ENCODE data around the gene KISS1R. TPM values are rescaled to one million over a fixed set of nuclear protein-coding genes. Genes with fewer than 3 reads are reported as not detected.

The KISS1R gene
- total RNA-seq, 1 donor from 2014 or later: not detected

- Histone ChIP-seq H3K4me1 (no peaks in the 10 kb centered on the region), H3K9me3 (no peaks in the 10 kb centered on the region), H3K27me3 (ENCODE audit: low read depth) (no peaks in the 10 kb centered on the region), H3K36me3 (peaks cover 91% of the 10 kb centered on the region), H3K27ac (no peak overlapping the region), H3K4me3 (no peak overlapping the region)
- intact Hi-C loops (cut with DNase I): no loop called here
- DNase-seq (no peak), ATAC-seq (no peak)
- TF ChIP-seq CTCF (IDR thresholded peaks at IDR 0.05): no peak
Measured at GRCh38 chr19:885536-886224, 31.5 kb upstream of the KISS1R start.

- intact Hi-C loops (cut with DNase I): no loop called here
- Histone ChIP-seq H3K4me1 (peaks cover 3% of the 10 kb centered on the region), H3K27ac (no peak overlapping the region), H3K4me3 (no peak overlapping the region), H3K9me3 (no peaks in the 10 kb centered on the region), H3K27me3 (ENCODE audit: low read depth) (no peaks in the 10 kb centered on the region), H3K36me3 (peaks cover 81% of the 10 kb centered on the region)
- no peak for TF ChIP-seq CTCF (IDR thresholded peaks at IDR 0.05)
- ATAC-seq (no peak), DNase-seq (no peak)
Measured at GRCh38 chr19:887072-887471, 30.1 kb upstream of the KISS1R start.

- DNase-seq (no peak), ATAC-seq (no peak)
- H3K36me3 ChIP-seq: peaks cover 76% of the 10 kb centered on the region
- H3K27ac ChIP-seq: no peak overlapping the region
- H3K4me1 ChIP-seq: peaks cover 5% of the 10 kb centered on the region
- no peak for TF ChIP-seq CTCF (IDR thresholded peaks at IDR 0.05)
- no peak overlapping the region for H3K4me3 ChIP-seq
- no peaks in the 10 kb centered on the region for H3K27me3 ChIP-seq (ENCODE audit: low read depth)
- intact Hi-C loops (cut with DNase I): no loop called here
- no peaks in the 10 kb centered on the region for H3K9me3 ChIP-seq
Measured at GRCh38 chr19:887599-887998, 29.5 kb upstream of the KISS1R start.

GRCh38 chr19:888581-889385, 28.4 kb upstream of the KISS1R start:
- ATAC-seq: no peak
- Histone ChIP-seq H3K27ac (no peak overlapping the region), H3K4me3 (no peak overlapping the region), H3K4me1 (peaks cover 9% of the 10 kb centered on the region), H3K9me3 (no peaks in the 10 kb centered on the region), H3K27me3 (ENCODE audit: low read depth) (no peaks in the 10 kb centered on the region), H3K36me3 (peaks cover 68% of the 10 kb centered on the region)
- DNase-seq: no peak
- no peak for TF ChIP-seq CTCF (IDR thresholded peaks at IDR 0.05)
- intact Hi-C loops (cut with DNase I): no loop called here

GRCh38 chr19:889662-890295, 27.4 kb upstream of the KISS1R start:
- intact Hi-C loops (cut with DNase I): no loop called here
- DNase-seq (no peak), ATAC-seq (no peak)
- H3K4me3 ChIP-seq: no peak overlapping the region
- no peaks in the 10 kb centered on the region for H3K27me3 ChIP-seq (ENCODE audit: low read depth)
- peaks cover 58% of the 10 kb centered on the region for H3K36me3 ChIP-seq
- no peaks in the 10 kb centered on the region for H3K9me3 ChIP-seq
- no peak for TF ChIP-seq CTCF (IDR thresholded peaks at IDR 0.05)
- no peak overlapping the region for H3K27ac ChIP-seq
- peaks cover 12% of the 10 kb centered on the region for H3K4me1 ChIP-seq

Measured in lower lobe of right lung (tissue), 2 donors.